AG04449 (cell line): ENCODE results near the gene ZBTB46.

ENCODE experiments used
- CTCF ChIA-PET: fragments of 350-600 bp; formaldehyde crosslinking; extraction: SDS; loops from one replicate; lab custom pipeline; 2021; ENCODE audit warnings: antibody characterized with exemption; lab: Yijun Ruan, JAX
- POLR2A ChIA-PET: fragments of 400-600, 350-600 bp; formaldehyde crosslinking; extraction: SDS; loops from one replicate; lab custom pipeline; 2020; ENCODE audit warnings: antibody characterized with exemption, inconsistent platforms; lab: Yijun Ruan, JAX
- DNase-seq: peaks from one replicate; pipeline ENCODE4 v3.0.0-alpha.2; 2010; ENCODE audit warnings: low read depth, low spot score
- H3K4me3 ChIP-seq: 2 replicates; pipeline ENCODE4 v1.5.1; 2011; ENCODE audit warnings: low read depth, mild to moderate bottlenecking, control low read depth, low read length
- TF ChIP-seq, protein P1 (sequence below): IDR thresholded peaks from one replicate; pipeline ENCODE4 v1.5.1; 2011; ENCODE audit warnings: mild to moderate bottlenecking, moderate library complexity, low read length, control low read depth, inconsistent platforms; ENCODE audit not compliant: insufficient read depth; ENCODE audit errors: missing control alignments

The ZBTB46 gene

GRCh38 chr20:63747622-63748069, 83.4 kb downstream of the ZBTB46 start:
- no peak for DNase-seq
- ChIA-PET POLR2A (no interaction called here), CTCF (interaction anchor here (1.1 kb wide), 1 partner anchor 28 kb away, joined by 4 read pairs; no protein-coding TSS in a partner anchor)
- H3K4me3 ChIP-seq = no peak overlapping the region
- TF ChIP-seq, protein P1, sequence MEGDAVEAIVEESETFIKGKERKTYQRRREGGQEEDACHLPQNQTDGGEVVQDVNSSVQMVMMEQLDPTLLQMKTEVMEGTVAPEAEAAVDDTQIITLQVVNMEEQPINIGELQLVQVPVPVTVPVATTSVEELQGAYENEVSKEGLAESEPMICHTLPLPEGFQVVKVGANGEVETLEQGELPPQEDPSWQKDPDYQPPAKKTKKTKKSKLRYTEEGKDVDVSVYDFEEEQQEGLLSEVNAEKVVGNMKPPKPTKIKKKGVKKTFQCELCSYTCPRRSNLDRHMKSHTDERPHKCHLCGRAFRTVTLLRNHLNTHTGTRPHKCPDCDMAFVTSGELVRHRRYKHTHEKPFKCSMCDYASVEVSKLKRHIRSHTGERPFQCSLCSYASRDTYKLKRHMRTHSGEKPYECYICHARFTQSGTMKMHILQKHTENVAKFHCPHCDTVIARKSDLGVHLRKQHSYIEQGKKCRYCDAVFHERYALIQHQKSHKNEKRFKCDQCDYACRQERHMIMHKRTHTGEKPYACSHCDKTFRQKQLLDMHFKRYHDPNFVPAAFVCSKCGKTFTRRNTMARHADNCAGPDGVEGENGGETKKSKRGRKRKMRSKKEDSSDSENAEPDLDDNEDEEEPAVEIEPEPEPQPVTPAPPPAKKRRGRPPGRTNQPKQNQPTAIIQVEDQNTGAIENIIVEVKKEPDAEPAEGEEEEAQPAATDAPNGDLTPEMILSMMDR = no peak

GRCh38 chr20:63746751-63747315, 84.2 kb downstream of the ZBTB46 start:
- H3K4me3 ChIP-seq = no peak overlapping the region
- CTCF ChIA-PET = interaction anchor here (1.1 kb wide), 1 partner anchor 28 kb away, joined by 4 read pairs; no protein-coding TSS in a partner anchor
- TF ChIP-seq, protein P1 = no peak
- no peak for DNase-seq
- POLR2A ChIA-PET = no interaction called here

- CTCF ChIA-PET = interaction anchor here (1.1 kb wide), 1 partner anchor 29 kb away, joined by 4 read pairs; no protein-coding TSS in a partner anchor
- no peak for DNase-seq
- POLR2A ChIA-PET = interaction anchor here (0.7 to 1.2 kb wide), 2 partner anchors 11 to 84 kb away, joined by 3 read pairs; no protein-coding TSS in a partner anchor
- TF ChIP-seq, protein P1 = no peak
- no peak overlapping the region for H3K4me3 ChIP-seq
These were observed 84.9 kb downstream of the ZBTB46 start for GRCh38 chr20:63745961-63746731.

- ChIA-PET POLR2A (interaction anchor here (0.7 to 1.2 kb wide), 2 partner anchors 10 to 83 kb away, joined by 3 read pairs; no protein-coding TSS in a partner anchor), CTCF (no interaction called here)
- no peak for DNase-seq
- H3K4me3 ChIP-seq = no peak overlapping the region
- TF ChIP-seq, protein P1 = no peak
These were observed 85.6 kb downstream of the ZBTB46 start for GRCh38 chr20:63745424-63745805.

DNA sequence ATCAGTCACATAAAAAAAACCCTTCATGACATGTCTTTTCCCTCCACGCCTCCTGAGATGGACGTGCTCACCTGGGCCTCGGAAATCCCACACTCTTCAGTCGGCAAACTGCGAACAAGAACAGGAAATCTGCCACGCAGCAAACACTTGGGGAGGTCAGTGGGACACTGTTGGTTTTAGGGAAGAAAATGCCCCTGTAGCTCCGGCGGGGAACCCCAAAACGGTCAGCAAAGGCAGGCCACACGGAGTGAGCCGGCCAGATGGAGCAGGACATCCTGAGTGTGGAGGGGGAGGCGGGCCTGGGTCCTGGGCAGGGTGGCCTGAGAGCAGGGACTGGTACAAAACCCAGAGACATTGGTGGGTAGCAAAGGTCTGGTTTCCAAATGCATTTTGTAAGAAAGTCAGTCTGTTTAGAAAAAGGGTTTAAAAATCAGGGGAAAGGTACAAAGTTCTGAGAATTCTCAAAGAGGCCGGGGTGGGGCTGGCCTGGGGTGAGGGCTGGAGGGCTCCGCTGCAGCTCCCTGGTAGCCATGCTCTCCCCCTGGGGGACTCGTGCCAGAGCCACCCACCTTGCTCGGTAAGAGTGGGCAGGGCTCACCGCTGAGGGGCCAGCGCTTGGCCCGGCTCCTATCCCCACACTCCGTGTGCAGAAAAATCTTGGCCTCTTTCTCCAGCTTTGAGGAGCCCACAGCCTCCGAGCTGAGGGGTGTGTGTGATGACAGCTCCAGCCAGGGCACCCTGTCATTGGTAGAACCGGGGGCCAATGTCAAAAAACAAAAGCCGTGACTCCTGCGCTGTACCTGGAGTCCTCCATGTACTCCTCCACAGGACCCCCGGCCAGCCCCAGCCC, 86.3 kb downstream of the ZBTB46 start:
- POLR2A ChIA-PET = interaction anchor here (1.2 kb wide), 1 partner anchor 9 kb away, joined by 3 read pairs; no protein-coding TSS in a partner anchor
- DNase-seq = no peak

More for the DNA sequence above, 86.3 kb downstream of the ZBTB46 start:
- TF ChIP-seq, protein P1 = no peak
- CTCF ChIA-PET = interaction anchor here (2.2 kb wide), 1 partner anchor 30 kb away, joined by 9 read pairs; no protein-coding TSS in a partner anchor
- H3K4me3 ChIP-seq = no peak overlapping the region
